NCI-H524 (cell line): ENCODE data around the gene SCN4B.

Experiments
- DNase-seq, 2 experiments: peaks; one replicate each; lab custom pipeline; 2025; lab: John Stamatoyannopoulos, UW

The SCN4B gene

DNA sequence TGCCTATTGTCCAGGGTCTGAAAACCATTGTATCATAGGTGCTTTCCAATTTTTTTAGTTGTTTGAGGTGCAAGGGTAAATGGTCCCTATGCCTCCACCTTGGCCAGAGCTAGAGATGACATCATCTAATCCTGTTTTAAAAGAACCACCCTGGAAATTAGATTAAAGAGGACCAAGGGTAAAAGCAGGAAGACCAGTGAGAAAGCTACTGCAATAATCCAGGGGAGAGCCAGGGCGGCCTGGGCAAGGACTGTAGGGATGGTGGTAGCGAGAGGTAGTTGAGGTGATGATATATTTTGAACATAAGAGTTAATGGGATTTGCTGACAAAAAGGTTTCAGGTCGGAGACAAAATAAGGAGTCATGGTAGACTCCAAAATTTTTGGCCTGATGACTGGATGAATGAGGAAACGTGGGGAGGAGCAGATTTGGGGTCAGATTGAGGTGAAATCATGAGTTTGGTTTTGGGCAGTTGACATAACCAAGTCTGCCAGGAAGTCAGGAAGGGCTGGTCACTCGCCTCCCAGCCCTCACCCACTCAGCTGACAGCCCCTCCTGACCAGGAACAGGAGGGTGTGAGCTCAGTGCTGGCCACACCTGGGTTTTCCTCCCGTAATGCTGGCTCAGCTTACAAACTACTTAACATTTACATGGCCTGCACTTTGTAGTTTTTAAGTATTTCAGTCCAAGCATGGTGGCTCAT lies 23.0 kb downstream of the SCN4B start:
- no peak for DNase-seq

DNA sequence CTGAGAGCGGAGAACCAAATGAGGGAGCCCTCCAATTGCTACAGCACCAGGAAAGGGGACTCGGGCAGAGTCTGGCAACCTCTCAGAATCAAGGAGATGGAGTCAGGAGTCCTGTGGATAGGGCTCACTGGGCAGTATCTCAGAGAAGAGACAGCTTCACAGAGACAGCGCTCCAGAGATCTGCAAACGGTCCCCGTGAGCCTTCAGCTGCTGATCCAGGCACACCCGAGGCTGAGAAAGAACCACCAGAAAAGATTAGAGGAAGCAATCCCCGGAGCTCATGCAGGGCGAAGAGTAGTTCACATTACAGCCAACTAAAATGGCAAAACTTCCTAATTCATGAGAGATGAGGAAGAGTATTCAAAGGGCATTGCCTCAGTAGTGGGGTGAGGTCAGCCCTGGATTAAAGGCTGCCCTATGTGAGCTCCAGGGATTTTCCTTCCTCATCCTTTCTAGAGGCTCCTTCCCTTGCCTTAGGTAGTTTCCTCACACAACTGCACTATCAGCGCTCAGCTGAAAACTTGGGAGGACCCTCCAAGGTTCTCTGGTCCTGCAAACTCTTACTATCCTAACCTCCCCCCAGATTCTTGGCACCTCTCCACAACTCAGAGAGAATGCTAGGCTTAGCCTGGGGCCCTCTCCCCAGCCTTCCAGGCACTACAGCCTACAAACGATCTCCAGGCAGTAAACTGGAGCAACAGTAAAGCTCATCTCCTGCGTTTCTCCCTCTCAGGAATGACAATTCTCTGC lies 23.7 kb downstream of the SCN4B start:
- DNase-seq: no peak

DNA sequence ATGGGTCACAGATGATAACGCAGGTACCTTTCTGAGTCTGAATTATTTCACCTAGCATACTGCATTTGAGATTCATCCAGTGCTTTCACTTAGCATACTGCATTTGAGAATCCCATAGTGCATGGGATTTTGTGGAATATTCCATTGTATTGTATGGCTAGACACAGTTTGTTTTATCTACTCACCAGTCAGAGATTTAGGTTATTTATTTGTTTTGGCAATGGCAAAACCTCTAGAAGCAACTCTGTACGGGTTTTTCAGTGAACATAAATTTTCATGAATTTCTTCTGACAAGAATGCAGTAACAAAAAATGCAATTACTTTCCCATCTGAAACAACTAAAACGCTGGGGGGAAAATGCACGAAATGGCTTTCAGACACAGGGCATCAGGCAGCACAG lies 24.3 kb downstream of the SCN4B start:
- DNase-seq: no peak

GRCh38 chr11:118126082-118126838 lies 26.4 kb downstream of the SCN4B start:
- no peak for DNase-seq

- DNase-seq: peak in 1 of 2 experiments; percentile 62
These were observed 27.6 kb downstream of the SCN4B start for GRCh38 chr11:118124929-118125535.

GRCh38 chr11:118120793-118121192 lies 31.8 kb downstream of the SCN4B start:
- DNase-seq: no peak

DNA sequence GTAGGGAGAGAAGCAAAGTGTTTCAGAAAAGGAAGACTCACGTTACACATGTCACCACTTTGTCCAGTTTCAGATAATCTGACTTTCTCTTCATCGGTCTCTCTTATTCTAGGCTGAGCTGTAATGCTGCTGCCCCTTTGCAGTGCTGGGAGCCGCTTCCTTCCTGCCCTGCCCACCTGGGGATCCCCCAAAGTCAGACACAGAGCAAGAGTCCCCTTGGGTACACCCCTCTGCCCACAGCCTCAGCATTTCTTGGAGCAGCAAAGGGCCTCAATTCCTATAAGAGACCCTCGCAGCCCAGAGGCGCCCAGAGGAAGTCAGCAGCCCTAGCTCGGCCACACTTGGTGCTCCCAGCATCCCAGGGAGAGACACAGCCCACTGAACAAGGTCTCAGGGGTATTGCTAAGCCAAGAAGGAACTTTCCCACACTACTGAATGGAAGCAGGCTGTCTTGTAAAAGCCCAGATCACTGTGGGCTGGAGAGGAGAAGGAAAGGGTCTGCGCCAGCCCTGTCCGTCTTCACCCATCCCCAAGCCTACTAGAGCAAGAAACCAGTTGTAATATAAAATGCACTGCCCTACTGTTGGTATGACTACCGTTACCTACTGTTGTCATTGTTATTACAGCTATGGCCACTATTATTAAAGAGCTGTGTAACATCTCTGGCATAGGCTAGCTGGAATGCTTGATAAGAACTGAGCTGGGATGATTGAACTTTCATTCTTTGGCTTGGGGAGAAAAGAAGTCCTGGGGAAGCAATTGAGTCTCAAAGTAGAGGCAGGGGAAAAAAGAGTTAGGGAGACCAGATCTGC lies 34.6 kb downstream of the SCN4B start:
- no peak for DNase-seq

DNA sequence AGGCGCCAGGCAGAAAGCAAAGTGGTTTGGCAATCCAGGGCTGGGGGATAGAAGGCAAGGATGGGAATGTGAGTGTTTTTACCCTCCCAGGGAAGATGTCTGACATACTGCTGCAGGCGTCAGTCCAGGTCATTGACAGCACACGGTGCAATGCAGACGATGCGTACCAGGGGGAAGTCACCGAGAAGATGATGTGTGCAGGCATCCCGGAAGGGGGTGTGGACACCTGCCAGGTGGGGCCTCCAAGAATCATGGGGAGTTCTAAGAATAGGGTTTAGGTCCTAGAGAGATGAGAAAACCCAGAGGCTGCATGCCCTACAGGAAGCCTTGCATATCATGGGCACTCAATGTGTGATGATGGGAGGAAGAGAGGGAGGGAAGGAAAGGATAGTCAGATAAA lies 37.6 kb downstream of the SCN4B start:
- no peak for DNase-seq

GRCh38 chr11:118114266-118114665 lies 38.4 kb downstream of the SCN4B start:
- DNase-seq: no peak

DNA sequence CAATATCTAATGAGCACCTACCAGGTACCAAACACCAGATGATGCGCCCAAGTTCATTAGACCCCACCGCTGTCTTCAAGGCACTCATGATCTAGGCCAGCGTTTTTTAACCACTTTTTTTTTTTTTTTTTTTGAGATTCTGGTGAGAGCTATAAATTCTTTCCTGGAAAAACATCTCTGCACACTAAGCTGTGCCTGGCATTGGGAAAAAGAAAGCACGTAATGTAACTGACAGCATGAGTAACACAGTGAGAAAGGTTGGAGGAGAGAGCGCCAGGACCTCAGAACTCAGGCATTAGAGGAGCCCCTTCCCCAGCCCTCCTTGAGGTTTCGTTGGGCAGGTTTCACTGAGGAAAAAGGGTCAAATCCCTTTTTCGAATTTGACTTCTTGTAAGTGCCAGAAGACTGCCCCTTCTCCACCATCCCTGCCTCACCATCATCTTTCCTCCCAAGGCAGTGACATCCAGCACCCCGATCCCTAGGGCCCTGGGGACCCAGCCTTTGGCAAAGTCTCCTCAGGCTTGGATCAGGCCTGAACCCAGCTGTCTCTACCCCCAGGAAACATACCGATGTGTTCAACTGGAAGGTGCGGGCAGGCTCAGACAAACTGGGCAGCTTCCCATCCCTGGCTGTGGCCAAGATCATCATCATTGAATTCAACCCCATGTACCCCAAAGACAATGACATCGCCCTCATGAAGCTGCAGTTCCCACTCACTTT lies 39.8 kb downstream of the SCN4B start:
- no peak for DNase-seq

GRCh38 chr11:118111744-118112035 lies 40.9 kb downstream of the SCN4B start:
- DNase-seq: no peak

DNA sequence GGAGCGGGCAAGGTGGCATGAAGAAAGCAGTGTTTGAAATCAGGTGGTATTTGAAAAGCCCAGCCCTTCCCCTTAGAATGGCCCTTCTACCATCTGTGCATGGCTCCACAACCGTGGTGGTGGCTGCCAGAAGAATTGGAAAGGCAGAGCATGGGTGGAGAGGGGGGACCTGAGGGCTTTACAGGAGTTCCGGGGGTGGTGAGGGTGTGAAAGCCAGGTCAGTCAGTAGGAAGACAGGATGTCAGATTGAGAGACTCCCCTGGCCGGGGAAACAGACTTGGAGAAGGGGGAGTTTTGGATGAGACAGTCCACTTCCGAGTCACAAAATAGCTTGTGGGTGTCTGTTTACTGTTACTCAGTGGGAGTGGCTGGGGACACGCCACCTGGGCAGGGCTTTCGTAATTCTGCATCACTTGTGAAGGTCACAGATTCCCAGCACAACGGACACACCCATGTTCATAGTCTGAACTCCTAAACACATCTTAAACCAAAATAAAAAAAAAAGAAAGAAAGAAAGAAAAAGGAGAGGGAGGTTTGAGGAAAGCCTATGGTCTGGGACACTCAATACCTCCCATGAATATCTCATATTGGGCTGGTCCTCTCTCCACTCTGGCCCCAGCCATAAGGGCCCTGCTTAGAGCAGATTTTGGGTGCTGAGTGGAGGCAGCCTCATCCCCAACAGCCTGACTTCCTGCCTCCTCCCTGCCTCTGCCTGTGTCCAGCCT lies 41.4 kb downstream of the SCN4B start:
- DNase-seq: no peak

DNA sequence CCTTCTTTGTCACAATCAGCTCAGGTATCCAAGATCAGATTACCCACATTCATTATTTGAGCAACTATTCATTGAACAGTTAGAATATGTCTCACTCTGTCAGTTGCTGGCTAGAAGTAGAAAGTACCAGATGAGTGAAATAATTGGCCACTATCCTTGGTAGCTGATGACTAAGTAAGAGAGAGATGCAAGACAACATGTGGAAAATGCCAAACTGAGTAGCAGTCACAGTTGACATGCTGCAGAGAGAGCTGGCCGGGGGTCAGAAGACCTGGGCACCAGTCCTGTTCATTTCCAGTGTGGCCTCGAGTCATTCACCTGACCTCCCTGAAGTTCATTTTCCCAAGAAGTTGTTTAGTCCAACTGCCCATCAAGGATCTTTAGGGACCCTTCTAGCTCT lies 43.4 kb downstream of the SCN4B start:
- DNase-seq: no peak

DNA sequence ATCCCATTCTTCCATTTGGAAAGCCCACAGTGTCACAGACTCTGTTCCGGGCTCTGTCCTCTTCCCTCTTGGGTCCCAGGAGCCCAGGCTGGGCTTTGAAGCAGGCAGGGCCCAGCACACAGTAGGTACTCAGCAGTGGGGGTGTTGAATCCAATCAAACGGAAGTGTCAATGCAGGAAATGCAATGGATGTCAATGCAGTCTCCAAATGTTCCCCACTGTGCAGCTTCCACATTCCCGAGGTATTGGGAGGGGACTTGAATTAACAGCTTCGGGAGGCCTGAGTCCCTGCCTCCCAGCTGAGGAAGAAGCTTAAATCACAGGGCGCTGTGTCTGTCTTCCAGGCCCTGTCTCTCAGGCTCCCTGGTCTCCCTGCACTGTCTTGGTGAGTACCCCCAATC lies 44.1 kb downstream of the SCN4B start:
- DNase-seq: no peak

DNA sequence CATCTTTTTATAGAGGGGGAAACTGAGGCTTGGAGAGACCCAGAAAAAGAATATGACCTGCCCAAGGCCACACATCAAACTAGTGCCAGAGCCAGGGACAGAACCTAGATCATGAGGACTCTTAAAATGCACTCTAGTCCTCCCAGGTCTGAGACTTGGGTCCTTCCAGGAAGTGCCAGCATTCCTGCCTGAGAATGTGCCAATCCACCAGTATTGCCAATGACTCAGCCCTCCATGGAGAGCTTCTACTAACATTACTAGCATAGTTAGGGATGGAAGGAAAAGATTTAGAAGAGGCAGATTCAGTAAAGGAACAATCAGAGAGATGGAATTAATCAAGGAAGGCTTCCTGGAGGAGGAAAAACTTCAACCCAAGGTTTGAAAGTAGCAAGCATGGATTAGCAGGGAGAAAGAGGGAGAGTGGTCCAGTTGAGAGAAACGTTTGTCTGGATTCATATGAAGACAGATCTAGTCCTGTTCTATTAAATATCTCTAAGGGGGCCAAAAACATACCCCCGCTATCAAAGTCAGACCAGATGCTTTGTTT lies 45.8 kb downstream of the SCN4B start:
- no peak for DNase-seq

- no peak for DNase-seq
These were observed 46.8 kb downstream of the SCN4B start for GRCh38 chr11:118105657-118106305.

- DNase-seq: no peak
These were observed 48.1 kb downstream of the SCN4B start for GRCh38 chr11:118104491-118104890.

DNA sequence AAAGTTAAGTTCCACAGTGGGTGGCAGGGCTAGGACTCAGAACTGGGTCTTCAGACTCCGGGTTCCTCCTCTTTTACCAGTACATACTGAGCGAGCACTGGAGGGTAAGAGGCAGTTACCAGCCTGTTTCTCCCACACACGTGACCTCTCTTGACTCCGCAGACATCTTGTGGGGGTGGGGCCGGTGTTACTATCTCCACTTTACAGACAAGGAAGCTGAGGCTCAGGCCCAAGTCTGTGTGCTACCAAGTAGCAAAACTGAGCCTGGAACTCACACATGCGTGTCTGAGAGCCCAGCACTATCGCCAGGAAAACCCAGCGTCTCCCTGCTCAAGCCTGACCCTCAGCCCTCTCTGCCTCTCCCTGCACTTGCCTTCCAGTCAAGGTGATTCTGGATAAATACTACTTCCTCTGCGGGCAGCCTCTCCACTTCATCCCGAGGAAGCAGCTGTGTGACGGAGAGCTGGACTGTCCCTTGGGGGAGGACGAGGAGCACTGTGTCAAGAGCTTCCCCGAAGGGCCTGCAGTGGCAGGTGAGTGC lies 49.8 kb downstream of the SCN4B start:
- no peak for DNase-seq

DNA sequence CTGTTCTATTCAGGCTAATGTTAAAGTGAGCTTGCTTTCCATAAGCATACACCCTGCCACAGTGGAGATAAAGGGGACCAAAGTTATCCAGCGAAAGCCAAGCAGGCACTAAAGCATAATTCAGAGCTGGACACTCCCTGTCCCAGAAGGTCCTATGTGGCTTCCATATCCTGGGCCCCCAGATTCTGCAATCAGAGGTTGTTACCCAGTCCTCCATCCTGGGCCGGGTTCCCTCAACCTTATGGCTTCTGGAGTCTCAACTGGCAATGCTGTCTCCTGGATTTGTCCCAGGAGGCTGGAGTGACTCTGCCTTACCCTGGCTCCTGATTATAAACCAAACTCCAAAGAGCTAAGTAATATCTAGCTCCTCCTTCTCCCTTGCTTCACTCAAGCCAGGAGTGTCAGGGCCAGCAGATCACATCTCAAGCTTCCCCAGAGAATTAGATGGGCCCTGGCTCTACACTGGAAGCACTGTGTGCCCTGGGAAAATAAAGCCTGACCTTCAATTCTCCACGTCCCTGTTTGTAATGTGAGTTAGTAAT lies 51.9 kb downstream of the SCN4B start:
- no peak for DNase-seq
